Ramos (cell line): ENCODE measurements around the gene C2orf72.
"Not testable (repeated sequence)": the region's sequence is repeated elsewhere in the genome, so short reads cannot be mapped to it uniquely, and the experiment has no call there.

Experiments used
- in situ Hi-C: fragments of 300-500 bp; cut with MboI; formaldehyde crosslinking; loops from one replicate; pipeline ENCODE4 v1.14.3; 2022; ENCODE audit warnings: low sequenced_read_pairs; ENCODE audit not compliant: unreplicated experiment

Gene C2orf72

GRCh38 chr2:231012463-231012862 lies 24.9 kb upstream of the C2orf72 start:
- in situ Hi-C loops, result no loop called here

- in situ Hi-C loops, result no loop called here
These were observed 23.5 kb upstream of the C2orf72 start for GRCh38 chr2:231013820-231014219.

- in situ Hi-C loops, result no loop called here
These were observed 21.8 kb upstream of the C2orf72 start for GRCh38 chr2:231015478-231015877.

- in situ Hi-C loops, result no loop called here
These were observed 21.4 kb upstream of the C2orf72 start for GRCh38 chr2:231015926-231016325.

- in situ Hi-C loops, result no loop called here
These were observed 20.6 kb upstream of the C2orf72 start for GRCh38 chr2:231016566-231017230.

- in situ Hi-C loops, result no loop called here
These were observed 20.1 kb upstream of the C2orf72 start for GRCh38 chr2:231017231-231017598.

GRCh38 chr2:231018184-231018583 lies 19.1 kb upstream of the C2orf72 start:
- in situ Hi-C loops, result no loop called here

GRCh38 chr2:231025059-231025458 lies 12.3 kb upstream of the C2orf72 start:
- in situ Hi-C loops, result not testable (repeated sequence)

GRCh38 chr2:231028889-231029288 lies 8.4 kb upstream of the C2orf72 start:
- in situ Hi-C loops, result no loop called here

GRCh38 chr2:231029563-231029962 lies 7.8 kb upstream of the C2orf72 start:
- in situ Hi-C loops, result no loop called here

GRCh38 chr2:231030725-231031124 lies 6.6 kb upstream of the C2orf72 start:
- in situ Hi-C loops, result no loop called here

- in situ Hi-C loops, result no loop called here
These were observed 4.7 kb upstream of the C2orf72 start for GRCh38 chr2:231032575-231033140.

GRCh38 chr2:231033147-231034132 lies 3.9 kb upstream of the C2orf72 start:
- in situ Hi-C loops, result no loop called here

- in situ Hi-C loops, result no loop called here
These were observed 2.9 kb upstream of the C2orf72 start for GRCh38 chr2:231034291-231034882.

GRCh38 chr2:231036131-231036530 lies 1.2 kb upstream of the C2orf72 start:
- in situ Hi-C loops, result no loop called here

- in situ Hi-C loops, result no loop called here
These were observed 681 bp upstream of the C2orf72 start for GRCh38 chr2:231036578-231037106.

- in situ Hi-C loops, result no loop called here
These were observed 584 bp downstream of the C2orf72 start for GRCh38 chr2:231037731-231038482.

GRCh38 chr2:231038483-231039293 lies 1.4 kb downstream of the C2orf72 start:
- in situ Hi-C loops, result no loop called here

GRCh38 chr2:231039294-231039664 lies 2.0 kb downstream of the C2orf72 start:
- in situ Hi-C loops, result no loop called here
